GM19043 (cell line): Measurements from ENCODE around the gene C7orf33.
A peak's percentile ranks its signal among the peaks of the same experiment; 100 is the strongest.
"Not testable (repeated sequence)": the region's sequence is repeated elsewhere in the genome, so short reads cannot be mapped to it uniquely, and the experiment has no call there.

Experiments used
- ATAC-seq: cut with Tn5 transposase; IDR thresholded peaks from one replicate; pipeline ENCODE4 v1.9.1; 2021; ENCODE audit warnings: low read depth; ENCODE audit not compliant: unreplicated experiment

The C7orf33 gene

GRCh38 chr7:148579366-148579765, 11.2 kb upstream of the C7orf33 start:
- no peak for ATAC-seq

GRCh38 chr7:148580446-148580845, 10.1 kb upstream of the C7orf33 start:
- no peak for ATAC-seq

- no peak for ATAC-seq
These were observed 8.9 kb upstream of the C7orf33 start for GRCh38 chr7:148581624-148582023.

- ATAC-seq = peak; percentile 95
These were observed 6.3 kb upstream of the C7orf33 start for GRCh38 chr7:148584154-148584827.

- ATAC-seq = no peak
These were observed 5.2 kb upstream of the C7orf33 start for GRCh38 chr7:148585399-148585798.

- ATAC-seq = no peak
These were observed 3.5 kb upstream of the C7orf33 start for GRCh38 chr7:148587076-148587475.

GRCh38 chr7:148588168-148588567, 2.4 kb upstream of the C7orf33 start:
- ATAC-seq = no peak

- ATAC-seq = no peak
These were observed 1.9 kb upstream of the C7orf33 start for GRCh38 chr7:148588670-148589131.

GRCh38 chr7:148589640-148590039, 926 bp upstream of the C7orf33 start:
- no peak for ATAC-seq

- not testable (repeated sequence) for ATAC-seq
These were observed 5.8 kb downstream of the C7orf33 start for GRCh38 chr7:148596354-148596753.

- no peak for ATAC-seq
These were observed 7.8 kb downstream of the C7orf33 start for GRCh38 chr7:148598351-148598750.

GRCh38 chr7:148605350-148605749, 14.8 kb downstream of the C7orf33 start:
- ATAC-seq = no peak

- ATAC-seq = no peak
These were observed 16.6 kb downstream of the C7orf33 start for GRCh38 chr7:148607151-148607661.

GRCh38 chr7:148609045-148609725, 18.6 kb downstream of the C7orf33 start:
- no peak for ATAC-seq

GRCh38 chr7:148611692-148612091, 21.1 kb downstream of the C7orf33 start:
- ATAC-seq = no peak

- ATAC-seq = no peak
These were observed 24.6 kb downstream of the C7orf33 start for GRCh38 chr7:148615085-148615730.

- ATAC-seq = no peak
These were observed 30.3 kb downstream of the C7orf33 start for GRCh38 chr7:148620749-148621359.

- ATAC-seq = no peak
These were observed 31.0 kb downstream of the C7orf33 start for GRCh38 chr7:148621563-148621962.

GRCh38 chr7:148622887-148623585, 32.5 kb downstream of the C7orf33 start:
- ATAC-seq = no peak

GRCh38 chr7:148623586-148624282, 33.2 kb downstream of the C7orf33 start:
- no peak for ATAC-seq
